ENCODE results near the gene NARS2.
A peak's percentile ranks its signal among the peaks of the same experiment; 100 is the strongest.

The NARS2 gene

GRCh38 chr11:78414321-78415051 lies 160.2 kb downstream of the NARS2 start:
- no peak overlapping the region for H3K27ac ChIP-seq (ENCODE audit: low read length)
- H4K20me1 ChIP-seq (ENCODE audit: insufficient read depth, low read length) = no peaks in the 10 kb centered on the region
- no peak overlapping the region for H3K9ac ChIP-seq (ENCODE audit: low read length)
- no peak overlapping the region for H3K4me2 ChIP-seq (ENCODE audit: low read depth, low read length)
- H3K27me3 ChIP-seq (replicated peaks; ENCODE audit: insufficient read depth, low read length) = 0 out of 2 replicates have a peak, but pooled peaks cover 6% of the 10 kb centered on the region
- H3K4me3 ChIP-seq (ENCODE audit: low read length) = no peak overlapping the region
- no peaks in the 10 kb centered on the region for H3K9me2 ChIP-seq (replicated peaks; ENCODE audit: insufficient read depth, low read length)
- H2AFZ ChIP-seq (ENCODE audit: low read length) = no peak overlapping the region
- TF ChIP-seq EZH2 (optimal IDR thresholded peaks at IDR 0.05; ENCODE audit: low read depth, low read length) = no peak
- TF ChIP-seq EZH2phosphoT487 (IDR thresholded peaks at IDR 0.05; ENCODE audit: low read length) = no peak
- TF ChIP-seq, protein P1, sequence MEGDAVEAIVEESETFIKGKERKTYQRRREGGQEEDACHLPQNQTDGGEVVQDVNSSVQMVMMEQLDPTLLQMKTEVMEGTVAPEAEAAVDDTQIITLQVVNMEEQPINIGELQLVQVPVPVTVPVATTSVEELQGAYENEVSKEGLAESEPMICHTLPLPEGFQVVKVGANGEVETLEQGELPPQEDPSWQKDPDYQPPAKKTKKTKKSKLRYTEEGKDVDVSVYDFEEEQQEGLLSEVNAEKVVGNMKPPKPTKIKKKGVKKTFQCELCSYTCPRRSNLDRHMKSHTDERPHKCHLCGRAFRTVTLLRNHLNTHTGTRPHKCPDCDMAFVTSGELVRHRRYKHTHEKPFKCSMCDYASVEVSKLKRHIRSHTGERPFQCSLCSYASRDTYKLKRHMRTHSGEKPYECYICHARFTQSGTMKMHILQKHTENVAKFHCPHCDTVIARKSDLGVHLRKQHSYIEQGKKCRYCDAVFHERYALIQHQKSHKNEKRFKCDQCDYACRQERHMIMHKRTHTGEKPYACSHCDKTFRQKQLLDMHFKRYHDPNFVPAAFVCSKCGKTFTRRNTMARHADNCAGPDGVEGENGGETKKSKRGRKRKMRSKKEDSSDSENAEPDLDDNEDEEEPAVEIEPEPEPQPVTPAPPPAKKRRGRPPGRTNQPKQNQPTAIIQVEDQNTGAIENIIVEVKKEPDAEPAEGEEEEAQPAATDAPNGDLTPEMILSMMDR (IDR thresholded peaks at IDR 0.05; ENCODE audit: low read length) = peak; percentile 52
- no peak for DNase-seq
- 0 out of 2 replicates have a peak, but pooled peaks cover 4% of the 10 kb centered on the region for H3K4me1 ChIP-seq (ENCODE audit: low read length)
- H3K9me3 ChIP-seq (replicated peaks; ENCODE audit: insufficient read depth, low read length) = no peaks in the 10 kb centered on the region
- peaks cover 15% of the 10 kb centered on the region; the same call in 1 of the 2 replicates for H3F3A ChIP-seq (ENCODE audit: insufficient read depth, low read length)
- H3K79me2 ChIP-seq (ENCODE audit: low read length) = peaks cover 13% of the 10 kb centered on the region; the same call in 1 of the 2 replicates
- H3K36me3 ChIP-seq (replicated peaks; ENCODE audit: insufficient read depth, low read length) = no peaks in the 10 kb centered on the region

DNA sequence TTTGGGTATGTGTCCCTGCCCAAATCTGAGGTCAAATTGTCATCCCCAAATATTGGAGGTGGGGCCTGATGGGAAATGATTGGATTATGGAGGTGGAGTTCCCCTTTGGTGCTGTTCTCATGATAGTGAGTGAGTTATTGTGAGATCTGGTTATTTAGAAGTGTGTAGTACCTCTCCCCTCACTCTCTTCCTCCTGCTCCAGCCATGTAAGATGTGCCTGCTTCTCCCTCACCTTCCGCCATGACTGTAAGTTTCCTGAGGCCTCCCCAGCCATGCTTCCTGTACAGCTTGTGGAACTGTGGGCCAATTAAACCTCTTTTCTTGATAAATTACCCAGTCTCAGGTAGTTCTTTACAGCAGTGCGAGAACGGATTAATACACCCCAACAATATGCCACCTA lies 166.0 kb downstream of the NARS2 start:
- no peak overlapping the region for H3K4me3 ChIP-seq (ENCODE audit: low read length)
- no peak overlapping the region for H2AFZ ChIP-seq (ENCODE audit: low read length)
- H3K4me2 ChIP-seq (ENCODE audit: low read depth, low read length) = no peak overlapping the region
- H3K9me2 ChIP-seq (replicated peaks; ENCODE audit: insufficient read depth, low read length) = no peaks in the 10 kb centered on the region
- H3K27ac ChIP-seq (ENCODE audit: low read length) = no peak overlapping the region
- H3K9me3 ChIP-seq (replicated peaks; ENCODE audit: insufficient read depth, low read length) = no peaks in the 10 kb centered on the region
- no peak overlapping the region for H3K9ac ChIP-seq (ENCODE audit: low read length)
- H3K27me3 ChIP-seq (replicated peaks; ENCODE audit: insufficient read depth, low read length) = no peaks in the 10 kb centered on the region
- H3K79me2 ChIP-seq (ENCODE audit: low read length) = peaks cover 19% of the 10 kb centered on the region; the same call in 1 of the 2 replicates
- H3K36me3 ChIP-seq (replicated peaks; ENCODE audit: insufficient read depth, low read length) = no peaks in the 10 kb centered on the region
- H3K4me1 ChIP-seq (ENCODE audit: low read length) = 0 out of 2 replicates have a peak, but pooled peaks cover 3% of the 10 kb centered on the region
- TF ChIP-seq EZH2phosphoT487 (IDR thresholded peaks at IDR 0.05; ENCODE audit: low read length) (no peak), EZH2 (optimal IDR thresholded peaks at IDR 0.05; ENCODE audit: low read depth, low read length) (no peak)
- TF ChIP-seq, protein P1 (IDR thresholded peaks at IDR 0.05; ENCODE audit: low read length) = no peak
- no peaks in the 10 kb centered on the region for H4K20me1 ChIP-seq (ENCODE audit: insufficient read depth, low read length)
- no peaks in the 10 kb centered on the region for H3F3A ChIP-seq (ENCODE audit: insufficient read depth, low read length)
- DNase-seq = no peak

- Histone ChIP-seq H2AFZ (ENCODE audit: low read length) (no peak overlapping the region), H3K27ac (ENCODE audit: low read length) (no peak overlapping the region), H3K36me3 (replicated peaks; ENCODE audit: insufficient read depth, low read length) (no peaks in the 10 kb centered on the region), H3K4me1 (ENCODE audit: low read length) (0 out of 2 replicates have a peak, but pooled peaks cover 3% of the 10 kb centered on the region), H4K20me1 (ENCODE audit: insufficient read depth, low read length) (no peaks in the 10 kb centered on the region), H3K9me3 (replicated peaks; ENCODE audit: insufficient read depth, low read length) (no peaks in the 10 kb centered on the region), H3K27me3 (replicated peaks; ENCODE audit: insufficient read depth, low read length) (no peaks in the 10 kb centered on the region), H3K9me2 (replicated peaks; ENCODE audit: insufficient read depth, low read length) (no peaks in the 10 kb centered on the region), H3K9ac (ENCODE audit: low read length) (no peak overlapping the region), H3K4me2 (ENCODE audit: low read depth, low read length) (no peak overlapping the region), H3F3A (ENCODE audit: insufficient read depth, low read length) (no peaks in the 10 kb centered on the region), H3K4me3 (ENCODE audit: low read length) (no peak overlapping the region), H3K79me2 (ENCODE audit: low read length) (peaks cover 23% of the 10 kb centered on the region; the same call in 1 of the 2 replicates)
- no peak for DNase-seq
- TF ChIP-seq EZH2phosphoT487 (IDR thresholded peaks at IDR 0.05; ENCODE audit: low read length) (no peak), EZH2 (optimal IDR thresholded peaks at IDR 0.05; ENCODE audit: low read depth, low read length) (no peak)
- TF ChIP-seq, protein P1 (IDR thresholded peaks at IDR 0.05; ENCODE audit: low read length) = no peak
These were observed 168.0 kb downstream of the NARS2 start for GRCh38 chr11:78406568-78407196.
